ENCODE results near the gene SF3A1. TPM values are rescaled to one million over a fixed set of nuclear protein-coding genes. Genes with fewer than 3 reads are reported as not detected.
"Not testable (repeated sequence)": the region's sequence is repeated elsewhere in the genome, so short reads cannot be mapped to it uniquely, and the experiment has no call there.

SF3A1 gene
- total RNA-seq, 1 experiment from 2014 or later = 272 TPM

GRCh38 chr22:30405731-30406130 is 49.0 kb upstream of the SF3A1 start:
- no peak for TF ChIP-seq TEAD1 (CRISPR knock-in tag; IDR thresholded peaks at IDR 0.05)
- no peak for TF ChIP-seq NR2C2 (CRISPR knock-in tag; IDR thresholded peaks at IDR 0.05)
- ChIA-PET POLR2A (interaction anchor here (0.6 to 1.6 kb wide), 2 partner anchors 18 to 278 kb away, joined by 4 to 5 read pairs; no protein-coding TSS in a partner anchor), CTCF (interaction anchor here (0.8 to 1.8 kb wide), 4 partner anchors 17 to 21 kb away, joined by 3 to 4 read pairs (median 4); partner anchors contain the start of gene RNF215)
- DNase-seq (ENCODE audit: low spot score) (no peak), ATAC-seq (no peak)
- Mint-ChIP-seq H3K27ac (no peak overlapping the region), H3K4me3 (no peak overlapping the region), H3K4me1 (peaks cover 11% of the 10 kb centered on the region), H3K36me3 (peaks cover 3% of the 10 kb centered on the region; the same call in 1 of the 2 replicates), H3K9me3 (no peaks in the 10 kb centered on the region), H3K27me3 (ENCODE audit: low read depth) (peaks cover 15% of the 10 kb centered on the region; the same call in 1 of the 2 replicates)

DNA sequence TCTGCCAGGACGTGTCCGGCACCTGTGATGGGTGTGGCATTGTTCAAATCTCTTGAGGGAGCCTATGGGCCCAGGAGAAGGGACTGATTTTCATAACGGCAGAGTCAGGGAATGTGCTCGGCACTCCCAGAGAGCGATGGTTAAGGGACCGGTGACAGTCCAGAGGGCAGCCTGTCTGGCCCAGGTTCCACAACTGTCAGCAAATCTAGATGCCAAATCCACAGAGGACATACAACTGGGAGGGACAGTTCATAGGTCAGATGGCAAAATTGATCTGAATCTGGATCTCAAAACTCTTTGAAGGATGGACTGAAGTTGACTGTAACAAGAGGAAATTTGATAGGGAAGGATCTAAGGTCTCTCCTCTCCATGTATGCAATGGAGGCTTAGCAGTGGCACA is 47.6 kb upstream of the SF3A1 start:
- TF ChIP-seq CREM (CRISPR knock-in tag; IDR thresholded peaks at IDR 0.05) (no peak), SMAD4 (CRISPR knock-in tag; IDR thresholded peaks at IDR 0.05) (no peak), FOXJ3 (CRISPR knock-in tag; IDR thresholded peaks at IDR 0.05; ENCODE audit: borderline replicate concordance) (no peak), ATF3 (CRISPR knock-in tag; conservative IDR thresholded peaks at IDR 0.05) (no peak), E2F4 (CRISPR knock-in tag; IDR thresholded peaks at IDR 0.05; ENCODE audit: borderline replicate concordance, low read depth) (no peak), SMAD3 (CRISPR knock-in tag; IDR thresholded peaks at IDR 0.05; ENCODE audit: borderline replicate concordance) (no peak), ZBTB21 (CRISPR knock-in tag; IDR thresholded peaks at IDR 0.05; ENCODE audit: borderline replicate concordance) (no peak), ESRRA (CRISPR knock-in tag; IDR thresholded peaks at IDR 0.05; ENCODE audit: borderline replicate concordance) (no peak), ZNF396 (CRISPR knock-in tag; IDR thresholded peaks at IDR 0.05; ENCODE audit: borderline replicate concordance) (no peak)
- TF ChIP-seq, protein P1, sequence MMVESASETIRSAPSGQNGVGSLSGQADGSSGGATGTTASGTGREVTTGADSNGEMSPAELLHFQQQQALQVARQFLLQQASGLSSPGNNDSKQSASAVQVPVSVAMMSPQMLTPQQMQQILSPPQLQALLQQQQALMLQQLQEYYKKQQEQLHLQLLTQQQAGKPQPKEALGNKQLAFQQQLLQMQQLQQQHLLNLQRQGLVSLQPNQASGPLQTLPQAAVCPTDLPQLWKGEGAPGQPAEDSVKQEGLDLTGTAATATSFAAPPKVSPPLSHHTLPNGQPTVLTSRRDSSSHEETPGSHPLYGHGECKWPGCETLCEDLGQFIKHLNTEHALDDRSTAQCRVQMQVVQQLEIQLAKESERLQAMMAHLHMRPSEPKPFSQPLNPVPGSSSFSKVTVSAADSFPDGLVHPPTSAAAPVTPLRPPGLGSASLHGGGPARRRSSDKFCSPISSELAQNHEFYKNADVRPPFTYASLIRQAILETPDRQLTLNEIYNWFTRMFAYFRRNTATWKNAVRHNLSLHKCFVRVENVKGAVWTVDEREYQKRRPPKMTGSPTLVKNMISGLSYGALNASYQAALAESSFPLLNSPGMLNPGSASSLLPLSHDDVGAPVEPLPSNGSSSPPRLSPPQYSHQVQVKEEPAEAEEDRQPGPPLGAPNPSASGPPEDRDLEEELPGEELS (CRISPR knock-in tag; IDR thresholded peaks at IDR 0.05) = no peak
- peaks cover 26% of the 10 kb centered on the region for H3K27me3 Mint-ChIP-seq (ENCODE audit: low read depth)
- H3K36me3 Mint-ChIP-seq = peaks cover 3% of the 10 kb centered on the region; the same call in 1 of the 2 replicates
- CTCF ChIA-PET = interaction anchor here (0.9 kb wide), 1 partner anchor 17 kb away, joined by 3 read pairs; no protein-coding TSS in a partner anchor
- no peak for ATAC-seq
- H3K4me3 Mint-ChIP-seq = no peak overlapping the region
- POLR2A ChIA-PET = no interaction called here
- no peak for DNase-seq (ENCODE audit: low spot score)
- no peak overlapping the region for H3K27ac Mint-ChIP-seq
- H3K4me1 Mint-ChIP-seq = peaks cover 11% of the 10 kb centered on the region
- no peaks in the 10 kb centered on the region for H3K9me3 Mint-ChIP-seq

DNA sequence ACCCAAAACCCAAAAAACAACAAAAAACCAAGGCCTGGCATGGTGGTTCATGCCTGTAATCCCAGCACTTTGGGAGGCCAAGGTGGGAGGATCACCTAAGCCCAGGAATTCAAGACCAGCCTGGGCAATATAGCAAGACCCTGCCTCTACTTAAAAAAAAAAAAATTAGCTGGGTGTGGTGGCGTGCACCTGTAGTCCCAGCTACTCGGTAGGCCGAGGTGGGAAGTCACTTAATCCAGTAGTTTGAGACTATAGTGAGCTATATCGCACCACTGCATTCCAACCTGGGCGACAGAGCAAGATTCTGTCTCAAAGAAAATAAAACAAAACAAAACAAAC is 46.0 kb upstream of the SF3A1 start:
- Mint-ChIP-seq H3K27me3 (ENCODE audit: low read depth) (peaks cover 41% of the 10 kb centered on the region), H3K4me1 (peaks cover 21% of the 10 kb centered on the region)
- ChIA-PET POLR2A (interaction anchor here (0.6 to 2.1 kb wide), 2 partner anchors 21 to 967 kb away, joined by 3 to 6 read pairs; no protein-coding TSS in a partner anchor), CTCF (interaction anchor here (0.8 to 1.4 kb wide), 5 partner anchors 15 to 350 kb away, joined by 3 to 8 read pairs (median 6); partner anchors contain the start of gene RNF215)
- ATAC-seq; H3K36me3 Mint-ChIP-seq; H3K27ac Mint-ChIP-seq; H3K4me3 Mint-ChIP-seq; H3K9me3 Mint-ChIP-seq; DNase-seq (ENCODE audit: low spot score): not testable (repeated sequence)
- peak; percentile 86; the same call in 1 of the 2 replicates for TF ChIP-seq ZNF121 (CRISPR knock-in tag; IDR thresholded peaks at IDR 0.05)

- Mint-ChIP-seq H3K4me1 (peaks cover 23% of the 10 kb centered on the region), H3K9me3 (no peaks in the 10 kb centered on the region), H3K27ac (peak overlapping the region; percentile 68), H3K27me3 (ENCODE audit: low read depth) (peaks cover 46% of the 10 kb centered on the region), H3K4me3 (no peak overlapping the region), H3K36me3 (peaks cover 3% of the 10 kb centered on the region; the same call in 1 of the 2 replicates)
- DNase-seq (ENCODE audit: low spot score) = no peak
- ATAC-seq = peak; percentile 55
- ChIA-PET POLR2A (interaction anchor here (0.6 to 2.1 kb wide), 3 partner anchors 17 to 967 kb away, joined by 3 to 6 read pairs (median 3); no protein-coding TSS in a partner anchor), CTCF (interaction anchor here (0.6 to 1.4 kb wide), 6 partner anchors 15 to 970 kb away, joined by 3 to 8 read pairs (median 5); partner anchors contain the start of gene RNF215)
- peak; percentile 48; the same call in 1 of the 2 replicates for TF ChIP-seq ZNF423 (CRISPR knock-in tag; IDR thresholded peaks at IDR 0.05)
- no peak for TF ChIP-seq ZNF396 (CRISPR knock-in tag; IDR thresholded peaks at IDR 0.05; ENCODE audit: borderline replicate concordance)
- TF ChIP-seq, protein P2, sequence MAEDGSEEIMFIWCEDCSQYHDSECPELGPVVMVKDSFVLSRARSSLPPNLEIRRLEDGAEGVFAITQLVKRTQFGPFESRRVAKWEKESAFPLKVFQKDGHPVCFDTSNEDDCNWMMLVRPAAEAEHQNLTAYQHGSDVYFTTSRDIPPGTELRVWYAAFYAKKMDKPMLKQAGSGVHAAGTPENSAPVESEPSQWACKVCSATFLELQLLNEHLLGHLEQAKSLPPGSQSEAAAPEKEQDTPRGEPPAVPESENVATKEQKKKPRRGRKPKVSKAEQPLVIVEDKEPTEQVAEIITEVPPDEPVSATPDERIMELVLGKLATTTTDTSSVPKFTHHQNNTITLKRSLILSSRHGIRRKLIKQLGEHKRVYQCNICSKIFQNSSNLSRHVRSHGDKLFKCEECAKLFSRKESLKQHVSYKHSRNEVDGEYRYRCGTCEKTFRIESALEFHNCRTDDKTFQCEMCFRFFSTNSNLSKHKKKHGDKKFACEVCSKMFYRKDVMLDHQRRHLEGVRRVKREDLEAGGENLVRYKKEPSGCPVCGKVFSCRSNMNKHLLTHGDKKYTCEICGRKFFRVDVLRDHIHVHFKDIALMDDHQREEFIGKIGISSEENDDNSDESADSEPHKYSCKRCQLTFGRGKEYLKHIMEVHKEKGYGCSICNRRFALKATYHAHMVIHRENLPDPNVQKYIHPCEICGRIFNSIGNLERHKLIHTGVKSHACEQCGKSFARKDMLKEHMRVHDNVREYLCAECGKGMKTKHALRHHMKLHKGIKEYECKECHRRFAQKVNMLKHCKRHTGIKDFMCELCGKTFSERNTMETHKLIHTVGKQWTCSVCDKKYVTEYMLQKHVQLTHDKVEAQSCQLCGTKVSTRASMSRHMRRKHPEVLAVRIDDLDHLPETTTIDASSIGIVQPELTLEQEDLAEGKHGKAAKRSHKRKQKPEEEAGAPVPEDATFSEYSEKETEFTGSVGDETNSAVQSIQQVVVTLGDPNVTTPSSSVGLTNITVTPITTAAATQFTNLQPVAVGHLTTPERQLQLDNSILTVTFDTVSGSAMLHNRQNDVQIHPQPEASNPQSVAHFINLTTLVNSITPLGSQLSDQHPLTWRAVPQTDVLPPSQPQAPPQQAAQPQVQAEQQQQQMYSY (CRISPR knock-in tag; IDR thresholded peaks at IDR 0.05) = peak; percentile 70
- TF ChIP-seq SMAD4 (CRISPR knock-in tag; IDR thresholded peaks at IDR 0.05) = no peak
- no peak for TF ChIP-seq NR3C1 (CRISPR knock-in tag; conservative IDR thresholded peaks at IDR 0.05; ENCODE audit: low read depth)
Observed at GRCh38 chr22:30402028-30402765, 45.5 kb upstream of the SF3A1 start.
